Stimulated activated naive B cell treated with anti-CD40 and anti-IgM and Interleukin-4, amounts not matched to agents 10 μg/mL and 1 μg/mL and 100 μg/mL, for 72 hours (primary cell): Measurements from ENCODE around the gene ZDBF2.
"Not testable (repeated sequence)": the region's sequence is repeated elsewhere in the genome, so short reads cannot be mapped to it uniquely, and the experiment has no call there.

Experiments used
- ATAC-seq, 2 donors: fragments of 150-1000 bp; cut with Tn5 transposase; replicated peaks; 2 replicates each; pipeline ENCODE4 v1.10.0; 2021; ENCODE audit warnings: moderate library complexity in 1 of 2
- DNase-seq: peaks from one replicate; pipeline ENCODE4 v3.0.0; 2021
- H3K27ac Mint-ChIP-seq: one replicate; pipeline ENCODE4 v1.8.0; 2022; ENCODE audit warnings: mild to moderate bottlenecking, mixed read lengths
- H3K27me3 Mint-ChIP-seq, 2 donors: one replicate each; pipeline ENCODE4 v1.8.0; 2022; ENCODE audit warnings: mixed read lengths in 2 of 2
- H3K36me3 Mint-ChIP-seq, 2 donors: one replicate each; pipeline ENCODE4 v1.8.0; 2022; ENCODE audit warnings: mixed read lengths in 2 of 2, mild to moderate bottlenecking in 1 of 2
- H3K4me1 Mint-ChIP-seq, 2 donors: one replicate each; pipeline ENCODE4 v1.8.0; 2022; ENCODE audit warnings: mixed read lengths in 2 of 2, mild to moderate bottlenecking in 1 of 2
- H3K4me3 Mint-ChIP-seq, 2 donors: one replicate each; pipeline ENCODE4 v1.8.0; 2022; ENCODE audit warnings: mild to moderate bottlenecking in 2 of 2, mixed read lengths in 2 of 2, moderate library complexity in 1 of 2
- H3K9me3 Mint-ChIP-seq, 2 donors: one replicate each; pipeline ENCODE4 v1.8.0; 2022; ENCODE audit warnings: mixed read lengths in 2 of 2, mild to moderate bottlenecking in 1 of 2

The ZDBF2 gene

GRCh38 chr2:206324869-206325268 lies 50.4 kb downstream of the ZDBF2 start:
- Mint-ChIP-seq H3K36me3 (no peaks in the 10 kb centered on the region), H3K4me3 (no peak overlapping the region), H3K27me3 (peaks cover 0 to 4% of the 10 kb centered on the region in 2 donors), H3K4me1 (no peaks in the 10 kb centered on the region), H3K9me3 (peaks cover 3 to 4% of the 10 kb centered on the region in 2 donors), H3K27ac (no peak overlapping the region)
- ATAC-seq (no peak), DNase-seq (no peak)

- Mint-ChIP-seq H3K4me1 (no peaks in the 10 kb centered on the region), H3K27ac (no peak overlapping the region), H3K36me3 (no peaks in the 10 kb centered on the region), H3K27me3 (peaks cover 0 to 8% of the 10 kb centered on the region in 2 donors), H3K9me3 (no peaks in the 10 kb centered on the region), H3K4me3 (no peak overlapping the region)
- ATAC-seq (no peak), DNase-seq (no peak)
These were observed 54.5 kb downstream of the ZDBF2 start for GRCh38 chr2:206328974-206329373.

GRCh38 chr2:206336861-206337260 lies 62.4 kb downstream of the ZDBF2 start:
- Mint-ChIP-seq H3K4me1 (no peaks in the 10 kb centered on the region), H3K9me3 (no peaks in the 10 kb centered on the region), H3K27ac (no peak overlapping the region), H3K36me3 (no peaks in the 10 kb centered on the region), H3K4me3 (no peak overlapping the region), H3K27me3 (peaks cover 4 to 11% of the 10 kb centered on the region in 2 donors)
- no peak for DNase-seq
- ATAC-seq, result no peak

- peaks cover 0 to under 1% of the 10 kb centered on the region in 2 donors for H3K9me3 Mint-ChIP-seq
- no peak overlapping the region for H3K27ac Mint-ChIP-seq
- H3K36me3 Mint-ChIP-seq, result peaks cover 0 to under 1% of the 10 kb centered on the region in 2 donors
- no peak for DNase-seq
- no peaks in the 10 kb centered on the region for H3K4me1 Mint-ChIP-seq
- H3K27me3 Mint-ChIP-seq, result peaks cover 4 to 14% of the 10 kb centered on the region in 2 donors
- no peak for ATAC-seq
- H3K4me3 Mint-ChIP-seq, result no peak overlapping the region
These were observed 63.5 kb downstream of the ZDBF2 start for GRCh38 chr2:206337956-206338355.

GRCh38 chr2:206341396-206341795 lies 66.9 kb downstream of the ZDBF2 start:
- Mint-ChIP-seq H3K36me3 (peaks cover 0 to 2% of the 10 kb centered on the region in 2 donors), H3K4me1 (no peaks in the 10 kb centered on the region), H3K27ac (no peak overlapping the region), H3K9me3 (peaks cover 3 to 6% of the 10 kb centered on the region in 2 donors), H3K27me3 (peaks cover 7 to 29% of the 10 kb centered on the region in 2 donors), H3K4me3 (no peak overlapping the region)
- ATAC-seq (no peak), DNase-seq (no peak)

- Mint-ChIP-seq H3K9me3 (peaks cover 3 to 6% of the 10 kb centered on the region in 2 donors), H3K27me3 (peaks cover 4 to 26% of the 10 kb centered on the region in 2 donors), H3K4me3 (no peak overlapping the region), H3K36me3 (peaks cover 0 to 2% of the 10 kb centered on the region in 2 donors), H3K27ac (no peak overlapping the region), H3K4me1 (no peaks in the 10 kb centered on the region)
- DNase-seq, result no peak
- no peak for ATAC-seq
These were observed 68.7 kb downstream of the ZDBF2 start for GRCh38 chr2:206343144-206343543.

GRCh38 chr2:206343816-206344215 lies 69.4 kb downstream of the ZDBF2 start:
- ATAC-seq (no peak), DNase-seq (no peak)
- H3K36me3 Mint-ChIP-seq, result peaks cover 0 to 2% of the 10 kb centered on the region in 2 donors
- H3K27me3 Mint-ChIP-seq, result peaks cover 11 to 29% of the 10 kb centered on the region in 2 donors
- no peak overlapping the region for H3K4me3 Mint-ChIP-seq
- H3K27ac Mint-ChIP-seq, result no peak overlapping the region
- H3K4me1 Mint-ChIP-seq, result no peaks in the 10 kb centered on the region
- peaks cover 3 to 8% of the 10 kb centered on the region in 2 donors for H3K9me3 Mint-ChIP-seq

GRCh38 chr2:206345606-206346005 lies 71.1 kb downstream of the ZDBF2 start:
- Mint-ChIP-seq H3K4me3 (no peak overlapping the region), H3K4me1 (no peaks in the 10 kb centered on the region), H3K27me3 (peaks cover 11 to 27% of the 10 kb centered on the region in 2 donors), H3K9me3 (peaks cover 8 to 15% of the 10 kb centered on the region in 2 donors), H3K36me3 (peaks cover 2 to 5% of the 10 kb centered on the region in 2 donors), H3K27ac (no peak overlapping the region)
- ATAC-seq (no peak), DNase-seq (no peak)

GRCh38 chr2:206349375-206349774 lies 74.9 kb downstream of the ZDBF2 start:
- Mint-ChIP-seq H3K36me3 (peaks cover 0 to 5% of the 10 kb centered on the region in 2 donors), H3K4me3 (no peak overlapping the region), H3K4me1 (no peaks in the 10 kb centered on the region), H3K27me3 (peaks cover 7 to 16% of the 10 kb centered on the region in 2 donors), H3K27ac (no peak overlapping the region), H3K9me3 (peaks cover 8 to 13% of the 10 kb centered on the region in 2 donors)
- no peak for ATAC-seq
- DNase-seq, result no peak

GRCh38 chr2:206352571-206352970 lies 78.1 kb downstream of the ZDBF2 start:
- Mint-ChIP-seq H3K4me3 (no peak overlapping the region), H3K27ac (no peak overlapping the region), H3K9me3 (peaks cover 5 to 11% of the 10 kb centered on the region in 2 donors), H3K4me1 (no peaks in the 10 kb centered on the region), H3K27me3 (peaks cover 7 to 9% of the 10 kb centered on the region in 2 donors), H3K36me3 (peaks cover 1 to 5% of the 10 kb centered on the region in 2 donors)
- DNase-seq (no peak), ATAC-seq (no peak)

GRCh38 chr2:206353685-206354084 lies 79.2 kb downstream of the ZDBF2 start:
- peaks cover 2 to 5% of the 10 kb centered on the region in 2 donors for H3K27me3 Mint-ChIP-seq
- ATAC-seq (no peak), DNase-seq (no peak)
- no peak overlapping the region for H3K27ac Mint-ChIP-seq
- H3K4me1 Mint-ChIP-seq, result no peaks in the 10 kb centered on the region
- peaks cover 5 to 9% of the 10 kb centered on the region in 2 donors for H3K9me3 Mint-ChIP-seq
- H3K4me3 Mint-ChIP-seq, result no peak overlapping the region
- peaks cover 1 to 5% of the 10 kb centered on the region in 2 donors for H3K36me3 Mint-ChIP-seq

- ATAC-seq (no peak), DNase-seq (no peak)
- H3K27me3 Mint-ChIP-seq, result peaks cover 0 to 8% of the 10 kb centered on the region in 2 donors
- no peak overlapping the region for H3K27ac Mint-ChIP-seq
- H3K36me3 Mint-ChIP-seq, result peaks cover 1 to 5% of the 10 kb centered on the region in 2 donors
- no peaks in the 10 kb centered on the region for H3K4me1 Mint-ChIP-seq
- H3K9me3 Mint-ChIP-seq, result peaks cover 5 to 9% of the 10 kb centered on the region in 2 donors
- H3K4me3 Mint-ChIP-seq, result no peak overlapping the region
These were observed 79.7 kb downstream of the ZDBF2 start for GRCh38 chr2:206354129-206354528.

GRCh38 chr2:206356840-206357239 lies 82.4 kb downstream of the ZDBF2 start:
- ATAC-seq, H3K27ac Mint-ChIP-seq, H3K36me3 Mint-ChIP-seq, DNase-seq, H3K27me3 Mint-ChIP-seq, H3K9me3 Mint-ChIP-seq, H3K4me1 Mint-ChIP-seq, H3K4me3 Mint-ChIP-seq: not testable (repeated sequence)

- H3K4me1 Mint-ChIP-seq, DNase-seq, H3K27me3 Mint-ChIP-seq, H3K9me3 Mint-ChIP-seq, H3K36me3 Mint-ChIP-seq, H3K4me3 Mint-ChIP-seq, ATAC-seq, H3K27ac Mint-ChIP-seq: not testable (repeated sequence)
These were observed 86.4 kb downstream of the ZDBF2 start for GRCh38 chr2:206360840-206361239.

GRCh38 chr2:206361407-206362045 lies 87.1 kb downstream of the ZDBF2 start:
- Mint-ChIP-seq H3K27ac (peak overlapping the region; percentile 32), H3K27me3 (peaks cover 1 to 8% of the 10 kb centered on the region in 2 donors), H3K9me3 (peaks cover 0 to 2% of the 10 kb centered on the region in 2 donors), H3K4me3 (no peak overlapping the region), H3K4me1 (no peaks in the 10 kb centered on the region), H3K36me3 (peaks cover 0 to 1% of the 10 kb centered on the region in 2 donors)
- no peak for DNase-seq
- ATAC-seq, result no peak
